Measurements from ENCODE around the gene ALPG.
A peak's percentile ranks its signal among the peaks of the same experiment; 100 is the strongest.

ALPG gene

GRCh38 chr2:232410238-232410900 lies 3.7 kb downstream of the ALPG start:
- no CpG with 5 or more reads among the region's 7 CpGs for WGBS, 2 donors (ENCODE audit: extremely low coverage in 2 of 2, insufficient read length in 2 of 2, insufficient replicate concordance in 1 of 2)
- H3K4me1 ChIP-seq (ENCODE audit: control insufficient read depth in 2 of 2, insufficient read depth in 1 of 2, low read depth in 1 of 2, low read length in 2 of 2) = no peaks in the 10 kb centered on the region

GRCh38 chr2:232411901-232412629 lies 5.4 kb downstream of the ALPG start:
- Histone ChIP-seq H3K4ac (ENCODE audit: low read length) (no peak overlapping the region), H4K8ac (ENCODE audit: low read depth, low read length) (no peak overlapping the region), H4K91ac (ENCODE audit: low read depth, low read length, poor library complexity) (no peak overlapping the region), H3K4me3 (ENCODE audit: low read length in 2 of 2) (no peak overlapping the region), H3K23ac (ENCODE audit: low read depth, low read length, poor library complexity) (no peak overlapping the region), H3K18ac (ENCODE audit: low read length) (no peak overlapping the region), H3K36me3 (replicated peaks in 1 of 2; ENCODE audit: control insufficient read depth in 2 of 2, insufficient read depth in 2 of 2, low read length in 2 of 2) (no peaks in the 10 kb centered on the region), H3K4me2 (ENCODE audit: insufficient read depth, low read length, poor library complexity, severe bottlenecking) (no peak overlapping the region), H2BK120ac (ENCODE audit: low read depth, low read length) (no peak overlapping the region), H2AFZ (ENCODE audit: low read length) (no peak overlapping the region), H3K4me1 (ENCODE audit: control insufficient read depth in 2 of 2, insufficient read depth in 1 of 2, low read depth in 1 of 2, low read length in 2 of 2) (no peaks in the 10 kb centered on the region), H3K79me1 (ENCODE audit: low read depth, low read length) (no peaks in the 10 kb centered on the region), H2BK12ac (ENCODE audit: low read length) (no peak overlapping the region), H2BK15ac (ENCODE audit: low read length) (no peak overlapping the region), H3K27ac (replicated peaks; ENCODE audit: low read length) (no peak overlapping the region), H2BK5ac (ENCODE audit: low read length) (no peak overlapping the region), H3K9me3 (replicated peaks in 1 of 2; ENCODE audit: control insufficient read depth in 2 of 2, insufficient read depth in 1 of 2, low read depth in 1 of 2, low read length in 2 of 2) (no peaks in the 10 kb centered on the region), H3K9ac (ENCODE audit: low read depth, low read length, poor library complexity) (no peak overlapping the region), H3K27me3 (ENCODE audit: control insufficient read depth in 3 of 3, insufficient read depth in 3 of 3, low read depth in 1 of 3, low read length in 3 of 3) (peaks cover 0 to 60% (median 4%) of the 10 kb centered on the region in 3 experiments), H2AK5ac (ENCODE audit: low read depth, low read length) (no peak overlapping the region), H3K14ac (ENCODE audit: low read length) (no peak overlapping the region)
- WGBS, 2 donors (ENCODE audit: extremely low coverage in 2 of 2, insufficient read length in 2 of 2, insufficient replicate concordance in 1 of 2) = no CpG with 5 or more reads among the region's 6 CpGs
- DNase-seq (ENCODE audit: low spot score) = no peak

More at GRCh38 chr2:232410238-232410900, 3.7 kb downstream of the ALPG start:
- Histone ChIP-seq H2BK5ac (ENCODE audit: low read length) (no peak overlapping the region), H3K23ac (ENCODE audit: low read depth, low read length, poor library complexity) (no peak overlapping the region), H3K27me3 (ENCODE audit: control insufficient read depth in 3 of 3, insufficient read depth in 3 of 3, low read depth in 1 of 3, low read length in 3 of 3) (peaks cover 0 to 45% (median 0%) of the 10 kb centered on the region in 3 experiments), H3K9me3 (replicated peaks in 1 of 2; ENCODE audit: control insufficient read depth in 2 of 2, insufficient read depth in 1 of 2, low read depth in 1 of 2, low read length in 2 of 2) (no peaks in the 10 kb centered on the region), H4K8ac (ENCODE audit: low read depth, low read length) (no peak overlapping the region), H2AK5ac (ENCODE audit: low read depth, low read length) (peak overlapping the region; percentile 28), H3K79me1 (ENCODE audit: low read depth, low read length) (no peaks in the 10 kb centered on the region), H3K14ac (ENCODE audit: low read length) (no peak overlapping the region), H2BK120ac (ENCODE audit: low read depth, low read length) (no peak overlapping the region), H3K27ac (replicated peaks; ENCODE audit: low read length) (no peak overlapping the region), H2BK15ac (ENCODE audit: low read length) (peak overlapping the region; percentile 79), H4K91ac (ENCODE audit: low read depth, low read length, poor library complexity) (no peak overlapping the region), H3K9ac (ENCODE audit: low read depth, low read length, poor library complexity) (no peak overlapping the region), H3K36me3 (replicated peaks in 1 of 2; ENCODE audit: control insufficient read depth in 2 of 2, insufficient read depth in 2 of 2, low read length in 2 of 2) (no peaks in the 10 kb centered on the region), H2BK12ac (ENCODE audit: low read length) (no peak overlapping the region), H3K4ac (ENCODE audit: low read length) (no peak overlapping the region), H3K4me2 (ENCODE audit: insufficient read depth, low read length, poor library complexity, severe bottlenecking) (no peak overlapping the region), H2AFZ (ENCODE audit: low read length) (no peak overlapping the region), H3K4me3 (ENCODE audit: low read length in 2 of 2) (no peak overlapping the region), H3K18ac (ENCODE audit: low read length) (no peak overlapping the region)
- DNase-seq (ENCODE audit: low spot score) = no peak

GRCh38 chr2:232412986-232413385 lies 6.3 kb downstream of the ALPG start:
- H3K27me3 ChIP-seq (ENCODE audit: control insufficient read depth in 3 of 3, insufficient read depth in 3 of 3, low read depth in 1 of 3, low read length in 3 of 3) = peaks cover under 1 to 68% (median 13%) of the 10 kb centered on the region in 3 experiments
- WGBS, 2 donors (ENCODE audit: extremely low coverage in 2 of 2, insufficient read length in 2 of 2, insufficient replicate concordance in 1 of 2) = no CpG with 5 or more reads among the region's 5 CpGs
- H2AK5ac ChIP-seq (ENCODE audit: low read depth, low read length) = no peak overlapping the region

DNA sequence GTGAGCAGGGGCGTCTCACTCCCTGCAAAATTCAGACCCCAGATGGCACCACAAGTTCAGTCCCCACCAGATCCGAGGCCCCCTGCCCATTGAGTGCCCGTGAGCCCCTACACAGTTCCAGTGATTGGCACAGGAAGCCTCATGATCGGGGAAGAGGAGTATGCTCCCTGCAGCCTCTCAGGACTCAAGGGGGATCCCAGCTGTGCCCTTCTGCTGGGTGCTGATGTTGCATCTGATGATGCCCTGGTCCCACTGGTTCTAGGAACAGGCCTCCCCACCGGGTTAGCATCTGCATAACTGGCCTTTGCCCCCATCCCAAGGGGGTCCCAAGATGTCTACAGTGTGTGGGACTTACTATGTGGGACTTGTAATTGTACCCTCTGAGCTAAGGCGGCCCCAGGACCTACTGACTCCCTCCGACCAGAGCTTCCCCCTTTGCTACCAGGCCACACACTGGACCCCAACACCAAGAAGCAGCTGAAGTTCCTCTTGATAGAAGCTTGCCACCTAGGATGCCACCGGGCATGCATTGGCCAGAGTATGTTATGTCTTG lies 8.6 kb downstream of the ALPG start:
- H2BK5ac ChIP-seq (ENCODE audit: low read length) = no peak overlapping the region
- no peak overlapping the region for H3K23ac ChIP-seq (ENCODE audit: low read depth, low read length, poor library complexity)
- no peak overlapping the region for H3K4ac ChIP-seq (ENCODE audit: low read length)
- H3K4me2 ChIP-seq (ENCODE audit: insufficient read depth, low read length, poor library complexity, severe bottlenecking) = no peak overlapping the region
- H3K36me3 ChIP-seq (replicated peaks in 1 of 2; ENCODE audit: control insufficient read depth in 2 of 2, insufficient read depth in 2 of 2, low read length in 2 of 2) = no peaks in the 10 kb centered on the region
- no peak overlapping the region for H2BK120ac ChIP-seq (ENCODE audit: low read depth, low read length)
- no peak overlapping the region for H2BK12ac ChIP-seq (ENCODE audit: low read length)
- peaks cover 0 to 4% of the 10 kb centered on the region in 2 donors for H3K9me3 ChIP-seq (replicated peaks in 1 of 2; ENCODE audit: control insufficient read depth in 2 of 2, insufficient read depth in 1 of 2, low read depth in 1 of 2, low read length in 2 of 2)
- H3K79me1 ChIP-seq (ENCODE audit: low read depth, low read length) = peaks cover 2% of the 10 kb centered on the region
- no peak overlapping the region for H2AFZ ChIP-seq (ENCODE audit: low read length)
- H3K27ac ChIP-seq (replicated peaks; ENCODE audit: low read length) = no peak overlapping the region
- H3K4me1 ChIP-seq (ENCODE audit: control insufficient read depth in 2 of 2, insufficient read depth in 1 of 2, low read depth in 1 of 2, low read length in 2 of 2) = peaks cover 0 to 11% of the 10 kb centered on the region in 2 donors
- no peak overlapping the region for H3K4me3 ChIP-seq (ENCODE audit: low read length in 2 of 2)
- DNase-seq (ENCODE audit: low spot score) = no peak
- H4K8ac ChIP-seq (ENCODE audit: low read depth, low read length) = no peak overlapping the region
- H4K91ac ChIP-seq (ENCODE audit: low read depth, low read length, poor library complexity) = no peak overlapping the region
- no CpG with 5 or more reads among the region's 8 CpGs for WGBS, 2 donors (ENCODE audit: extremely low coverage in 2 of 2, insufficient read length in 2 of 2, insufficient replicate concordance in 1 of 2)
- H2AK5ac ChIP-seq (ENCODE audit: low read depth, low read length) = peak overlapping the region; percentile 73
- no peak overlapping the region for H3K14ac ChIP-seq (ENCODE audit: low read length)
- H3K18ac ChIP-seq (ENCODE audit: low read length) = peak overlapping the region; percentile 44
- peaks cover 23 to 90% (median 35%) of the 10 kb centered on the region in 3 experiments for H3K27me3 ChIP-seq (ENCODE audit: control insufficient read depth in 3 of 3, insufficient read depth in 3 of 3, low read depth in 1 of 3, low read length in 3 of 3)
- no peak overlapping the region for H3K9ac ChIP-seq (ENCODE audit: low read depth, low read length, poor library complexity)
- no peak overlapping the region for H2BK15ac ChIP-seq (ENCODE audit: low read length)

More at GRCh38 chr2:232412986-232413385, 6.3 kb downstream of the ALPG start:
- no peak overlapping the region for H2BK120ac ChIP-seq (ENCODE audit: low read depth, low read length)
- no peak overlapping the region for H4K91ac ChIP-seq (ENCODE audit: low read depth, low read length, poor library complexity)
- no peak overlapping the region for H3K18ac ChIP-seq (ENCODE audit: low read length)
- H3K4ac ChIP-seq (ENCODE audit: low read length) = no peak overlapping the region
- no peak overlapping the region for H3K9ac ChIP-seq (ENCODE audit: low read depth, low read length, poor library complexity)
- H3K9me3 ChIP-seq (replicated peaks in 1 of 2; ENCODE audit: control insufficient read depth in 2 of 2, insufficient read depth in 1 of 2, low read depth in 1 of 2, low read length in 2 of 2) = no peaks in the 10 kb centered on the region
- H4K8ac ChIP-seq (ENCODE audit: low read depth, low read length) = no peak overlapping the region
- DNase-seq (ENCODE audit: low spot score) = no peak
- H3K23ac ChIP-seq (ENCODE audit: low read depth, low read length, poor library complexity) = no peak overlapping the region
- no peak overlapping the region for H3K4me3 ChIP-seq (ENCODE audit: low read length in 2 of 2)
- H2AFZ ChIP-seq (ENCODE audit: low read length) = no peak overlapping the region
- H3K14ac ChIP-seq (ENCODE audit: low read length) = no peak overlapping the region
- H2BK5ac ChIP-seq (ENCODE audit: low read length) = no peak overlapping the region
- no peak overlapping the region for H3K27ac ChIP-seq (replicated peaks; ENCODE audit: low read length)
- no peak overlapping the region for H3K4me2 ChIP-seq (ENCODE audit: insufficient read depth, low read length, poor library complexity, severe bottlenecking)
- H3K36me3 ChIP-seq (replicated peaks in 1 of 2; ENCODE audit: control insufficient read depth in 2 of 2, insufficient read depth in 2 of 2, low read length in 2 of 2) = no peaks in the 10 kb centered on the region
- H3K79me1 ChIP-seq (ENCODE audit: low read depth, low read length) = no peaks in the 10 kb centered on the region
- H3K4me1 ChIP-seq (ENCODE audit: control insufficient read depth in 2 of 2, insufficient read depth in 1 of 2, low read depth in 1 of 2, low read length in 2 of 2) = peaks cover 0 to 4% of the 10 kb centered on the region in 2 donors
- H2BK12ac ChIP-seq (ENCODE audit: low read length) = no peak overlapping the region
- H2BK15ac ChIP-seq (ENCODE audit: low read length) = no peak overlapping the region

Measured in neuronal stem cell (in vitro differentiated cells).